ENCODE measurements around the gene FLII. TPM values are rescaled to one million over a fixed set of nuclear protein-coding genes. Genes with fewer than 3 reads are reported as not detected.

The FLII gene
- total and polyA plus RNA-seq, 12 donors: 207 to 469 (median 292) TPM

DNA sequence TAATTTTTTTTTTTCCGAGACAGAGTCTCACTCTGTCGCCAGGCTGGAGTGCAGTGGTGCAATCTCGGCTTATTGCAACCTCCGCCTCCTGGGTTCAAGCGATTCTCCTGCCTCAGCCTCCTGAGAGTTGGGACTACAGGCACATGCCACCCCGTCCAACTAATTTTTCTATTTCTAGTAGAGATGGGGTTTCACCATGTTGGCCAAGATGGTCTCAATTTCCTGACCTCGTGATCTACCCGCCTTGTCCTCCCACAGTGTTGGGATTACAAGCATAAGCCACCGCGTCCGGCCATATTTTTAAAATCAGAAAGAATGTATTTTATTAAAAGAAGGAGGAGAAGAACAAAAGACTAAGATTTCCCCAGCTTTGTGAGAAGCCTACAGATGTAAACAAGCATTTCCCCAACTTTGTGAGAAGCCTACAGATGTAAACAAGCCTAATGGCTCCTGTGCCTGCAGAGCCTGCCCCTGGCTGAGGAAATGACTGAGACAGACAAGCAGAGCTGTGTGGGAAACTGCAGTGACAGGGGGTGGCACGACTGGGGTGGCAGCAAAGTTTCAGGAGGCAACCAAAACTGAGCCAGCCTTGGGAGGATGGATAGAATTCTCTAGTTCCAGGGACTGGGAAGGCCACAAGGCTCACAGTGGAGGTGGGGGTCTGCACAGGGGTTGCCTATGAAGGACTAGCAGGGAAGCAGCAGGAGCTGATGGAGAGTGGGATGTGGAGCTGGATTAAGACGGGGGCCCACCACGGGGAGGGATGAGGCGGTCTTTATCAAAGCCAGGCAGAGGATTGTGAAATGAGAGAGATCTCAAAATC, 33.4 kb upstream of the FLII start:
- Histone ChIP-seq H3K36me3 (peaks cover 0 to 98% (median 34%) of the 10 kb centered on the region in 9 donors), H3K27me3 (no peaks in the 10 kb centered on the region), H3K9me3 (no peaks in the 10 kb centered on the region), H3K4me3 (no peak overlapping the region), H3K4me1 (no peaks in the 10 kb centered on the region), H3K27ac (no peak overlapping the region)
- 96% methylated on average over 15 of the region's 15 CpGs for WGBS, 2 donors
- DNase-seq: no peak
- intact Hi-C loops (cut with DNase I): no loop called here
- TF ChIP-seq CTCF (IDR thresholded peaks at IDR 0.05): no peak
- ATAC-seq: no peak

DNA sequence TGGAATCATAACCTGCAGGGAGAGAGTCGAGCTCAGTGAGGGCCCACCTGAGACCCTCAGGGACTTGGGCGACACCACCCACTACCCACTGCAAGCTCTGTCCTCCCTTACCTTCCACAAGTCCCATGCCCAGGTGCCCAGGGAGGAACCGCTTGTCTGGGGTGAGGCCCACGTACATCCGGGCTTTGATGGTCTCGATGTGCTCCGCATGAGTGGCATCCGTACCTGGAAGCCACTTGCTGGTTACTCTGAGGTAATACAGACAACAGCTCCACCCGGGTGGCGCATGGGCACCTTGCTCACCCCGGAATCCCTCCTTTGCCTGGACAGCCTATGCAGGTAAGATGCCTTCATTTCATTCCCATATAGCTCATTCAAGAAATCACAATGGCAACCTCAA, 26.8 kb upstream of the FLII start:
- intact Hi-C loops (cut with DNase I): no loop called here
- no peak for TF ChIP-seq CTCF (IDR thresholded peaks at IDR 0.05)
- 97 to 98% methylated on average over 11 of the region's 11 CpGs for WGBS, 2 donors
- H3K36me3 ChIP-seq: peaks cover 5 to 100% (median 57%) of the 10 kb centered on the region in 9 donors
- ATAC-seq (no peak), DNase-seq (no peak)
- H3K27ac ChIP-seq: no peak overlapping the region
- H3K9me3 ChIP-seq: no peaks in the 10 kb centered on the region
- H3K27me3 ChIP-seq: no peaks in the 10 kb centered on the region
- H3K4me1 ChIP-seq: peaks cover 0 to 7% (median 0%) of the 10 kb centered on the region in 9 donors
- no peak overlapping the region for H3K4me3 ChIP-seq

DNA sequence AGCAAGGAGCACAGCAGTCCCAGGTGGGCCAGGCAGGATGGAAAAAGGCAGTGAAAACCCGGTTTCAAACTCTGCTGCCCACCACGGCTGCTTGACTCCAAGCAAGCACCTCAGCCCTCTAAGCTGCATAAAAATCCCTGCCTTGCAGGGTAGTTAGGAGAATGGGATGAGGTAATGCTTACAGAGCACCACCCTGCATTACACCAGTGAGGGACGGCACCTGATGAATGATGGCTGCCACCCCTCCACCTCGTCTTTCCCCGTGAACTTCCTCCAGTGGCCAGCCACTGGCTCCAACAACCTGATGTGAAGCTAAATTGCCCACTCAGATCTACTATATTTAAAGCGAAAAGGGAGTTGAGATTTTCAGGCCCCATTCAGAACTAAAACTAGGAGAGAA, 23.2 kb upstream of the FLII start:
- H3K36me3 ChIP-seq: peaks cover 5 to 100% (median 72%) of the 10 kb centered on the region in 9 donors
- no peaks in the 10 kb centered on the region for H3K9me3 ChIP-seq
- intact Hi-C loops (cut with DNase I): no loop called here
- no peak overlapping the region for H3K4me3 ChIP-seq
- WGBS, 2 donors: 87 to 91% methylated on average over 6 of the region's 6 CpGs
- no peak for ATAC-seq
- H3K4me1 ChIP-seq: peaks cover 0 to 11% (median 0%) of the 10 kb centered on the region in 9 donors
- no peak for TF ChIP-seq CTCF (IDR thresholded peaks at IDR 0.05)
- no peak for DNase-seq
- H3K27ac ChIP-seq: no peak overlapping the region
- no peaks in the 10 kb centered on the region for H3K27me3 ChIP-seq

GRCh38 chr17:18280766-18281371, 22.3 kb upstream of the FLII start:
- ATAC-seq (peak in 2 of 8 donors; percentile 20 to 31), DNase-seq (no peak)
- Histone ChIP-seq H3K9me3 (no peaks in the 10 kb centered on the region), H3K27me3 (no peaks in the 10 kb centered on the region), H3K4me1 (peaks cover 0 to 11% (median 0%) of the 10 kb centered on the region in 9 donors), H3K36me3 (peaks cover 5 to 100% (median 71%) of the 10 kb centered on the region in 9 donors), H3K27ac (no peak overlapping the region), H3K4me3 (no peak overlapping the region)
- TF ChIP-seq CTCF (IDR thresholded peaks at IDR 0.05): no peak
- intact Hi-C loops (cut with DNase I): no loop called here
- 47 to 56% methylated on average over 5 of the region's 5 CpGs for WGBS, 2 donors
